HCT116 (cell line): Measurements from ENCODE around the gene ATG12. TPM values are rescaled to one million over a fixed set of nuclear protein-coding genes. Genes with fewer than 3 reads are reported as not detected.

Experiments used
- ATAC-seq: fragments of 200-7000 bp; cut with Tn5 transposase; 2 replicates; pipeline ENCODE4 v1.9.1; 2020; ENCODE audit warnings: mild to moderate bottlenecking, moderate library complexity
- BruUV-seq: library from RNA; stranded (reverse); fragments of 400-500 nt; replicated peaks from 2 replicates; lab custom pipeline; 2021; lab: Mats Ljungman, UMichigan
- CTCF ChIA-PET: fragments of 300-600 bp; sonication (Branson Sonifier 250); formaldehyde crosslinking; loops from one replicate; lab custom pipeline; 2021; ENCODE audit warnings: antibody characterized with exemption; lab: Charles Lee
- POLR2A ChIA-PET: fragments of 300-600, 350-600 bp; sonication (Branson Sonifier 250); formaldehyde crosslinking; loops from one replicate; lab custom pipeline; 2021; ENCODE audit warnings: antibody characterized with exemption; lab: Charles Lee
- RAD21 ChIA-PET, 2 experiments: fragments of 300-600 bp; sonication (Branson Sonifier 250); formaldehyde crosslinking; loops; one replicate each; lab custom pipeline; 2023; ENCODE audit warnings: low total read pairs in 2 of 2; ENCODE audit not compliant: uncharacterized antibody in 2 of 2, unreplicated experiment in 2 of 2, low non-redundant PET in 1 of 2; lab: Charles Lee
- DNase-seq: peaks from one replicate; pipeline ENCODE4 v3.0.0-alpha.2; 2010; ENCODE audit warnings: low read depth, low spot score
- H2AFZ ChIP-seq: fragments of 200-600 bp; shearing (Covaris generic), sonication (generic); 2 replicates; pipeline ENCODE4 v1.6.1; 2017; ENCODE audit warnings: low read depth, mixed run types, mixed read lengths, antibody characterized with exemption, low read length; ENCODE audit not compliant: poor library complexity, severe bottlenecking
- H3K27ac ChIP-seq: 2 replicates; pipeline ENCODE4 v1.5.1; 2012; ENCODE audit warnings: low read depth, low read length
- H3K27me3 ChIP-seq: fragments of 200-600 bp; sonication (generic); 2 replicates; pipeline ENCODE4 v1.6.1; 2016; ENCODE audit warnings: mixed run types, low read length, mixed read lengths; ENCODE audit not compliant: insufficient read depth
- H3K36me3 ChIP-seq, 2 experiments: fragments of 200-500 bp in 1 of 2; fragments of 200-600 bp in 1 of 2; sonication (Bioruptor generic) in 1 of 2; sonication (generic) in 1 of 2; 2 replicates each; pipeline versions ENCODE4 v1.5.1 to v1.6.1; 2014 to 2016; ENCODE audit warnings: low read length in 2 of 2, inconsistent platforms in 1 of 2, mixed read lengths in 1 of 2, mixed run types in 1 of 2; ENCODE audit not compliant: insufficient read depth in 2 of 2, control insufficient read depth in 1 of 2
- H3K4me1 ChIP-seq, 2 experiments: fragments of 200-600 bp in 1 of 2; sonication (generic) in 1 of 2; 2 replicates each; pipeline versions ENCODE4 v1.5.1 to v1.6.1; 2012 to 2017; ENCODE audit warnings: low read length in 2 of 2, inconsistent platforms in 1 of 2, mild to moderate bottlenecking in 1 of 2, mixed read lengths in 1 of 2, mixed run types in 1 of 2, moderate library complexity in 1 of 2; ENCODE audit not compliant: insufficient read depth in 2 of 2, control insufficient read depth in 1 of 2
- H3K4me2 ChIP-seq: fragments of 200-600 bp; sonication (generic); 2 replicates; pipeline ENCODE4 v1.6.1; 2017; ENCODE audit warnings: mixed run types, low read length, mixed read lengths
- H3K4me3 ChIP-seq, 2 experiments: fragments of 200-600 bp in 1 of 2; sonication (generic) in 1 of 2; replicated peaks in 1 of 2; 2 replicates each; pipeline ENCODE4 v1.5.1; 2011 to 2016; ENCODE audit warnings: low read length in 2 of 2, control low read depth in 1 of 2, low read depth in 1 of 2, mild to moderate bottlenecking in 1 of 2, mixed read lengths in 1 of 2, mixed run types in 1 of 2
- H3K79me2 ChIP-seq: fragments of 200-600 bp; sonication (generic); 2 replicates; pipeline ENCODE4 v1.6.1; 2017; ENCODE audit warnings: mild to moderate bottlenecking, mixed run types, low read length, moderate library complexity, mixed read lengths; ENCODE audit not compliant: insufficient read depth
- H3K9ac ChIP-seq: fragments of 200-600 bp; sonication (generic); 2 replicates; pipeline ENCODE4 v1.6.1; 2016; ENCODE audit warnings: low read length, mixed read lengths
- H3K9me2 ChIP-seq: fragments of 200-600 bp; sonication (generic), shearing (Covaris generic); 2 replicates; pipeline ENCODE4 v1.6.1; 2017; ENCODE audit warnings: mixed run types, mild to moderate bottlenecking, moderate library complexity; ENCODE audit not compliant: insufficient read depth
- H3K9me3 ChIP-seq, 2 experiments: fragments of 200-500 bp in 1 of 2; fragments of 200-600 bp in 1 of 2; sonication (Bioruptor generic) in 1 of 2; sonication (generic) in 1 of 2; 2 replicates each; pipeline ENCODE4 v1.6.1; 2014 to 2017; ENCODE audit warnings: low read length in 2 of 2, mixed read lengths in 2 of 2, inconsistent platforms in 1 of 2, low read depth in 1 of 2, mild to moderate bottlenecking in 1 of 2, mixed run types in 1 of 2, moderate library complexity in 1 of 2; ENCODE audit not compliant: control insufficient read depth in 1 of 2, insufficient read depth in 1 of 2
- H4K20me1 ChIP-seq: fragments of 200-600 bp; sonication (generic), shearing (Covaris generic); 2 replicates; pipeline ENCODE4 v1.6.1; 2017; ENCODE audit warnings: mixed run types, mild to moderate bottlenecking, moderate library complexity; ENCODE audit not compliant: insufficient read depth
- ATF3 ChIP-seq: IDR thresholded peaks from 2 replicates; pipeline ENCODE4 v1.6.1; 2012
- CBX3 ChIP-seq: IDR thresholded peaks from 2 replicates; pipeline ENCODE4 v1.6.1; 2012; ENCODE audit warnings: low read depth
- ELF1 ChIP-seq: IDR thresholded peaks from 2 replicates; pipeline ENCODE4 v1.6.1; 2012; ENCODE audit warnings: low read depth, borderline replicate concordance
- FOSL1 ChIP-seq: IDR thresholded peaks from 2 replicates; pipeline ENCODE4 v1.6.1; 2012; ENCODE audit warnings: low read depth
- POLR2AphosphoS5 ChIP-seq: IDR thresholded peaks from 2 replicates; pipeline ENCODE4 v1.6.1; 2011; ENCODE audit warnings: mild to moderate bottlenecking, low read depth, low read length, moderate library complexity
- SRF ChIP-seq: IDR thresholded peaks from 2 replicates; pipeline ENCODE4 v1.6.1; 2012; ENCODE audit warnings: low read depth
- TCF7L2 ChIP-seq: IDR thresholded peaks from 2 replicates; pipeline ENCODE4 v1.7.0; 2011; ENCODE audit warnings: borderline replicate concordance, inconsistent platforms; ENCODE audit not compliant: insufficient read depth, insufficient read length; ENCODE audit errors: extremely low read depth
- YY1 ChIP-seq: IDR thresholded peaks from 2 replicates; pipeline ENCODE4 v1.6.1; 2011; ENCODE audit warnings: low read length, low read depth, moderate library complexity, mild to moderate bottlenecking; ENCODE audit not compliant: insufficient replicate concordance; ENCODE audit errors: extremely low read depth
- ZFX ChIP-seq: fragments of 450-650 bp; IDR thresholded peaks from 2 replicates; pipeline ENCODE4 v1.6.1; 2017
- ZNF274 ChIP-seq: fragments of 200-500 bp; sonication (Bioruptor generic); IDR thresholded peaks from 2 replicates; pipeline ENCODE4 v1.6.1; 2014; ENCODE audit warnings: mild to moderate bottlenecking, low read depth, low read length, inconsistent platforms
- intact Hi-C: fragments of 100-400 bp; cut with micrococcal nuclease; formaldehyde crosslinking; loops from 2 replicates; pipeline ENCODE4 v1.10.0; 2022
- total RNA-seq: library from RNA; stranded (reverse); gene quantifications from one replicate; pipeline ENCODE4 v1.2.1, GENCODE V29; 2021; ENCODE audit not compliant: unreplicated experiment
- TF ChIP-seq, protein P1 (sequence below): IDR thresholded peaks from 2 replicates; pipeline ENCODE4 v1.6.1; 2012
- TF ChIP-seq, protein P2 (sequence below): IDR thresholded peaks from 2 replicates; pipeline ENCODE4 v1.6.1; 2012; ENCODE audit warnings: low read depth

Gene ATG12
- total RNA-seq, 1 experiment from 2014 or later: 270 TPM

GRCh38 chr5:115800108-115800507 lies 41.3 kb downstream of the ATG12 start:
- ATAC-seq (no peak), DNase-seq (no peak)
- Histone ChIP-seq H3K79me2 (no peaks in the 10 kb centered on the region), H3K4me1 (no peaks in the 10 kb centered on the region), H3K4me3 (no peak overlapping the region), H2AFZ (no peak overlapping the region), H3K27ac (no peak overlapping the region), H3K27me3 (no peaks in the 10 kb centered on the region), H3K4me2 (no peak overlapping the region), H4K20me1 (no peaks in the 10 kb centered on the region), H3K9me2 (no peaks in the 10 kb centered on the region), H3K36me3 (no peaks in the 10 kb centered on the region), H3K9me3 (no peaks in the 10 kb centered on the region), H3K9ac (no peak overlapping the region)
- RAD21 ChIA-PET: no interaction called here
- BruUV-seq: no TSS peak
- CTCF ChIA-PET: no interaction called here
- TF ChIP-seq, protein P1, sequence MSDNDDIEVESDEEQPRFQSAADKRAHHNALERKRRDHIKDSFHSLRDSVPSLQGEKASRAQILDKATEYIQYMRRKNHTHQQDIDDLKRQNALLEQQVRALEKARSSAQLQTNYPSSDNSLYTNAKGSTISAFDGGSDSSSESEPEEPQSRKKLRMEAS: no peak
- TF ChIP-seq ATF3 (no peak), ELF1 (no peak), POLR2AphosphoS5 (no peak), ZNF274 (no peak), SRF (no peak), TCF7L2 (no peak), YY1 (no peak), CBX3 (no peak), FOSL1 (no peak), ZFX (no peak)
- TF ChIP-seq, protein P2, sequence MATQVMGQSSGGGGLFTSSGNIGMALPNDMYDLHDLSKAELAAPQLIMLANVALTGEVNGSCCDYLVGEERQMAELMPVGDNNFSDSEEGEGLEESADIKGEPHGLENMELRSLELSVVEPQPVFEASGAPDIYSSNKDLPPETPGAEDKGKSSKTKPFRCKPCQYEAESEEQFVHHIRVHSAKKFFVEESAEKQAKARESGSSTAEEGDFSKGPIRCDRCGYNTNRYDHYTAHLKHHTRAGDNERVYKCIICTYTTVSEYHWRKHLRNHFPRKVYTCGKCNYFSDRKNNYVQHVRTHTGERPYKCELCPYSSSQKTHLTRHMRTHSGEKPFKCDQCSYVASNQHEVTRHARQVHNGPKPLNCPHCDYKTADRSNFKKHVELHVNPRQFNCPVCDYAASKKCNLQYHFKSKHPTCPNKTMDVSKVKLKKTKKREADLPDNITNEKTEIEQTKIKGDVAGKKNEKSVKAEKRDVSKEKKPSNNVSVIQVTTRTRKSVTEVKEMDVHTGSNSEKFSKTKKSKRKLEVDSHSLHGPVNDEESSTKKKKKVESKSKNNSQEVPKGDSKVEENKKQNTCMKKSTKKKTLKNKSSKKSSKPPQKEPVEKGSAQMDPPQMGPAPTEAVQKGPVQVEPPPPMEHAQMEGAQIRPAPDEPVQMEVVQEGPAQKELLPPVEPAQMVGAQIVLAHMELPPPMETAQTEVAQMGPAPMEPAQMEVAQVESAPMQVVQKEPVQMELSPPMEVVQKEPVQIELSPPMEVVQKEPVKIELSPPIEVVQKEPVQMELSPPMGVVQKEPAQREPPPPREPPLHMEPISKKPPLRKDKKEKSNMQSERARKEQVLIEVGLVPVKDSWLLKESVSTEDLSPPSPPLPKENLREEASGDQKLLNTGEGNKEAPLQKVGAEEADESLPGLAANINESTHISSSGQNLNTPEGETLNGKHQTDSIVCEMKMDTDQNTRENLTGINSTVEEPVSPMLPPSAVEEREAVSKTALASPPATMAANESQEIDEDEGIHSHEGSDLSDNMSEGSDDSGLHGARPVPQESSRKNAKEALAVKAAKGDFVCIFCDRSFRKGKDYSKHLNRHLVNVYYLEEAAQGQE: no peak
- intact Hi-C loops: no loop called here
- POLR2A ChIA-PET: no interaction called here
